ENCODE results near the gene PPFIA2. TPM values are rescaled to one million over a fixed set of nuclear protein-coding genes. Genes with fewer than 3 reads are reported as not detected.
"Not testable (repeated sequence)": the region's sequence is repeated elsewhere in the genome, so short reads cannot be mapped to it uniquely, and the experiment has no call there.

PPFIA2 gene
- total RNA-seq, 1 experiment from 2014 or later, result not detected

DNA sequence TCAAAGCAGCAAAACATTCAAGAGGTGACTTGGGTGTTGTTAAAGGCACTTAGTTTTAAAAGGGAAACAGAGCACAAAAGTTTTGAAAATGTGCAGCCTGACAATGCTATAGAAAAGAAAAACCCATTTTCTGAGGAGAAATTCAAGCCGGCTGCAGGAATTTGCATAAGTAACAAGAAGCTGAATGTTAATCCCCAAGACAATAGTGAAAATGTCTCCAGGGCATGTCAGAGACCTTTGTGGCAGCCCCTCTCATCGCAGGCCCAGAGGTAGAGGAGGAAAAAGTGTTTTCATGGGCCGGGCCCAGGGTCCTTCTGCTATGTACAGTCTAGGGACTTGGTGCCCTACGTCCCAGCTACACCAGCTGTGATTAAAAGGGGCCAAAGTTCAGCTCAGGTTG is 167.9 kb downstream of the PPFIA2 start:
- TF ChIP-seq, protein P1, sequence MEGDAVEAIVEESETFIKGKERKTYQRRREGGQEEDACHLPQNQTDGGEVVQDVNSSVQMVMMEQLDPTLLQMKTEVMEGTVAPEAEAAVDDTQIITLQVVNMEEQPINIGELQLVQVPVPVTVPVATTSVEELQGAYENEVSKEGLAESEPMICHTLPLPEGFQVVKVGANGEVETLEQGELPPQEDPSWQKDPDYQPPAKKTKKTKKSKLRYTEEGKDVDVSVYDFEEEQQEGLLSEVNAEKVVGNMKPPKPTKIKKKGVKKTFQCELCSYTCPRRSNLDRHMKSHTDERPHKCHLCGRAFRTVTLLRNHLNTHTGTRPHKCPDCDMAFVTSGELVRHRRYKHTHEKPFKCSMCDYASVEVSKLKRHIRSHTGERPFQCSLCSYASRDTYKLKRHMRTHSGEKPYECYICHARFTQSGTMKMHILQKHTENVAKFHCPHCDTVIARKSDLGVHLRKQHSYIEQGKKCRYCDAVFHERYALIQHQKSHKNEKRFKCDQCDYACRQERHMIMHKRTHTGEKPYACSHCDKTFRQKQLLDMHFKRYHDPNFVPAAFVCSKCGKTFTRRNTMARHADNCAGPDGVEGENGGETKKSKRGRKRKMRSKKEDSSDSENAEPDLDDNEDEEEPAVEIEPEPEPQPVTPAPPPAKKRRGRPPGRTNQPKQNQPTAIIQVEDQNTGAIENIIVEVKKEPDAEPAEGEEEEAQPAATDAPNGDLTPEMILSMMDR (conservative IDR thresholded peaks at IDR 0.05), result no peak
- no peak for TF ChIP-seq EZH2 (IDR thresholded peaks at IDR 0.05; ENCODE audit: low read depth)
- BruUV-seq (replicated peaks), result no TSS peak
- H3K4me3 ChIP-seq, result no peak overlapping the region
- CTCF ChIA-PET, result no interaction called here
- H3K27me3 ChIP-seq (ENCODE audit: insufficient read depth, low read depth), result no peaks in the 10 kb centered on the region
- intact Hi-C loops (cut with micrococcal nuclease; ENCODE audit: unreplicated experiment), result no loop called here
- H3K4me1 ChIP-seq (replicated peaks; ENCODE audit: insufficient read depth), result no peaks in the 10 kb centered on the region
- H3K4me2 ChIP-seq, result no peak overlapping the region
- POLR2A ChIA-PET (ENCODE audit: unreplicated experiment), result no interaction called here
- H3K79me2 ChIP-seq (ENCODE audit: low read depth), result no peaks in the 10 kb centered on the region
- H3K9me3 ChIP-seq (ENCODE audit: insufficient read depth, low read depth), result no peaks in the 10 kb centered on the region; the same call in 1 of the 2 replicates
- H3F3A ChIP-seq (ENCODE audit: insufficient read depth, low read depth), result no peaks in the 10 kb centered on the region
- no peak for DNase-seq
- H4K20me1 ChIP-seq (ENCODE audit: insufficient read depth), result no peaks in the 10 kb centered on the region
- H3K9me2 ChIP-seq (ENCODE audit: insufficient read depth), result no peaks in the 10 kb centered on the region
- no peak overlapping the region for H2AFZ ChIP-seq
- no peaks in the 10 kb centered on the region for H3K36me3 ChIP-seq (ENCODE audit: low read depth)
- no peak overlapping the region for H3K27ac ChIP-seq

DNA sequence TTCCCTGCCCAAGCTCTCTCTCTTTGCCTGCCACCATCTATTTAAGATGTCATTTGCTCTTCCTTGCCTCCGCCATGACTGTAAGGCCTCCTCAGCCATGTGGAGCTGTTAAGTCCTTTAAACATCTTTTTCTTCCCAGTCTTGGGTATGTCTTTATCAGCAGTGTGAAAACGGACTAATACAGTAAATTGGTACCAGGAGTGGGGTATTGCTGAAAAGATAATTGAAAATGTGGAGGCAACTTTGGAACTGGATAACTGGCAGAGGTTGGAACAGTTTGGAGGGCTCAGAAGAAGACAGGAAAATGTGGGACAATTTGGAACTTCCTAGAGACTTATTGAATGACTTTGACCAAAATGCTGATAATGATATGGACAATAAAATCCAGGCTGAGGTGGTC is 168.4 kb downstream of the PPFIA2 start:
- H3K9me3 ChIP-seq (ENCODE audit: insufficient read depth, low read depth); H3K36me3 ChIP-seq (ENCODE audit: low read depth); intact Hi-C loops (cut with micrococcal nuclease; ENCODE audit: unreplicated experiment); H3K4me2 ChIP-seq; H3K4me1 ChIP-seq (replicated peaks; ENCODE audit: insufficient read depth); H3K4me3 ChIP-seq; BruUV-seq (replicated peaks); H3K27ac ChIP-seq; H3K79me2 ChIP-seq (ENCODE audit: low read depth); H3K27me3 ChIP-seq (ENCODE audit: insufficient read depth, low read depth); CTCF ChIA-PET; POLR2A ChIA-PET (ENCODE audit: unreplicated experiment); H3F3A ChIP-seq (ENCODE audit: insufficient read depth, low read depth); H4K20me1 ChIP-seq (ENCODE audit: insufficient read depth); DNase-seq; H3K9me2 ChIP-seq (ENCODE audit: insufficient read depth); H2AFZ ChIP-seq: not testable (repeated sequence)

DNA sequence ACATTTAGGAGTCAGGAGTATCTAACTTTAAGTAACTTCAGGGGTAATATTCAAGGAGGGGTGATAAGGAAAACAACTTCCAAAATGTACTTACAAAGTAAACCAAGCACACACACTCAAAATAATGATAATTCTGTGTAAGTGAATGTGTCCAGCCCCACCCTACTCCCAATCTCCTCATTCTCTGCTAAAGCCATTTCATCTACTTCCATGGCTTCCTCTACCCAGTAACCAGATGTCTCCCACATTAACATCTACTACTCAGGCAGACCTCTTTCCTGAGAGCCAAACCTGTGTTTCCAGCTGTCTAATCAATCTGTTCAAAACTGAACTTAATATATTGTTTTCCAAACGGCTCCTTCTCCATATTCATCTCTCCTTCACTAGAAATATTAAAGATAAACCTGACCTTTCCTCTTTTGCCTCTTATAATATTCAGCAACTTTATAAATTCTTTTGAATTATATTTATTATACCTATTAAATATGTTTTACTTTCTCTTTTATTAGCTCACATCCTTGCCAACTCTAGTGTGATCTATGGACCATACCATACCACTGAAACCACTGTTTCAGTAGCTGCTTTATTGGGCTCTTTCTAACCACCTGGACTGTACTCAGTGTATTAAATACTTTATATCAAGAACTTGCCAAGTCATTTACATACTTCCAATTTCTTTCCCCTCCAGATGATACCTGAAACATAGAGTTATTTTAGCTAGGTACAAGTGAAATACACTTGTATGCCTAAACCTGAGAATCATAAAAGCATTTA is 170.7 kb downstream of the PPFIA2 start:
- H3K4me1 ChIP-seq (replicated peaks; ENCODE audit: insufficient read depth), result no peaks in the 10 kb centered on the region
- no peaks in the 10 kb centered on the region for H4K20me1 ChIP-seq (ENCODE audit: insufficient read depth)
- no peaks in the 10 kb centered on the region for H3K36me3 ChIP-seq (ENCODE audit: low read depth)
- no peak overlapping the region for H3K4me3 ChIP-seq
- no peak for TF ChIP-seq EZH2 (IDR thresholded peaks at IDR 0.05; ENCODE audit: low read depth)
- TF ChIP-seq, protein P1 (conservative IDR thresholded peaks at IDR 0.05), result no peak
- ChIA-PET POLR2A (ENCODE audit: unreplicated experiment) (no interaction called here), CTCF (no interaction called here)
- no peaks in the 10 kb centered on the region for H3K9me3 ChIP-seq (ENCODE audit: insufficient read depth, low read depth)
- no peak overlapping the region for H2AFZ ChIP-seq
- H3K27me3 ChIP-seq (ENCODE audit: insufficient read depth, low read depth), result no peaks in the 10 kb centered on the region
- intact Hi-C loops (cut with micrococcal nuclease; ENCODE audit: unreplicated experiment), result loop anchor here (10.0 kb wide), 1 partner anchor 154 kb away; no protein-coding TSS in a partner anchor
- no peaks in the 10 kb centered on the region for H3F3A ChIP-seq (ENCODE audit: insufficient read depth, low read depth)
- H3K79me2 ChIP-seq (ENCODE audit: low read depth), result no peaks in the 10 kb centered on the region
- no peak overlapping the region for H3K4me2 ChIP-seq
- BruUV-seq (replicated peaks), result no TSS peak
- no peaks in the 10 kb centered on the region for H3K9me2 ChIP-seq (ENCODE audit: insufficient read depth)
- no peak overlapping the region for H3K27ac ChIP-seq
- DNase-seq, result no peak

GRCh38 chr12:81585787-81586186 is 173.4 kb downstream of the PPFIA2 start:
- H3K27ac ChIP-seq, result no peak overlapping the region
- no peak for DNase-seq
- no peaks in the 10 kb centered on the region for H4K20me1 ChIP-seq (ENCODE audit: insufficient read depth)
- H3K9me3 ChIP-seq (ENCODE audit: insufficient read depth, low read depth), result no peaks in the 10 kb centered on the region
- BruUV-seq (replicated peaks), result no TSS peak
- TF ChIP-seq, protein P1 (conservative IDR thresholded peaks at IDR 0.05), result no peak
- no peak for TF ChIP-seq EZH2 (IDR thresholded peaks at IDR 0.05; ENCODE audit: low read depth)
- ChIA-PET CTCF (no interaction called here), POLR2A (ENCODE audit: unreplicated experiment) (no interaction called here)
- intact Hi-C loops (cut with micrococcal nuclease; ENCODE audit: unreplicated experiment), result loop anchor here (10.0 kb wide), 1 partner anchor 151 kb away; no protein-coding TSS in a partner anchor
- H3K27me3 ChIP-seq (ENCODE audit: insufficient read depth, low read depth), result no peaks in the 10 kb centered on the region
- no peak overlapping the region for H3K4me3 ChIP-seq
- H3K36me3 ChIP-seq (ENCODE audit: low read depth), result no peaks in the 10 kb centered on the region
- no peak overlapping the region for H3K4me2 ChIP-seq
- H2AFZ ChIP-seq, result no peak overlapping the region
- no peaks in the 10 kb centered on the region for H3K79me2 ChIP-seq (ENCODE audit: low read depth)
- H3F3A ChIP-seq (ENCODE audit: insufficient read depth, low read depth), result no peaks in the 10 kb centered on the region
- H3K9me2 ChIP-seq (ENCODE audit: insufficient read depth), result no peaks in the 10 kb centered on the region
- H3K4me1 ChIP-seq (replicated peaks; ENCODE audit: insufficient read depth), result no peaks in the 10 kb centered on the region

Measured in PC-9 (cell line).